Fibroblast of skin of left quadriceps (primary cell): Measurements from ENCODE around the gene WDR4.
"Not testable (repeated sequence)": the region's sequence is repeated elsewhere in the genome, so short reads cannot be mapped to it uniquely, and the experiment has no call there.

Experiments
- DNase-seq, 2 experiments: peaks; one replicate each; pipeline ENCODE4 v3.0.0-alpha.2; 2013; ENCODE audit warnings: low read depth in 2 of 2

The WDR4 gene

GRCh38 chr21:42839271-42840231 is 39.8 kb downstream of the WDR4 start:
- no peak for DNase-seq

- DNase-seq, result not testable (repeated sequence)
These were observed 41.1 kb downstream of the WDR4 start for GRCh38 chr21:42838212-42838690.

- no peak for DNase-seq
These were observed 41.7 kb downstream of the WDR4 start for GRCh38 chr21:42837421-42838211.

- no peak for DNase-seq
These were observed 42.5 kb downstream of the WDR4 start for GRCh38 chr21:42836767-42837301.

GRCh38 chr21:42836402-42836666 is 43.0 kb downstream of the WDR4 start:
- no peak for DNase-seq

GRCh38 chr21:42835611-42836401 is 43.5 kb downstream of the WDR4 start:
- DNase-seq, result no peak

- DNase-seq, result no peak
These were observed 44.1 kb downstream of the WDR4 start for GRCh38 chr21:42835211-42835610.

GRCh38 chr21:42834726-42835191 is 44.6 kb downstream of the WDR4 start:
- no peak for DNase-seq

GRCh38 chr21:42833859-42834725 is 45.2 kb downstream of the WDR4 start:
- no peak for DNase-seq

- no peak for DNase-seq
These were observed 45.9 kb downstream of the WDR4 start for GRCh38 chr21:42833439-42833815.

GRCh38 chr21:42832321-42832630 is 47.1 kb downstream of the WDR4 start:
- DNase-seq, result not testable (repeated sequence)

GRCh38 chr21:42830456-42831455 is 48.6 kb downstream of the WDR4 start:
- no peak for DNase-seq

GRCh38 chr21:42829954-42830353 is 49.4 kb downstream of the WDR4 start:
- no peak for DNase-seq

GRCh38 chr21:42829417-42829816 is 49.9 kb downstream of the WDR4 start:
- no peak for DNase-seq

GRCh38 chr21:42827588-42827987 is 51.8 kb downstream of the WDR4 start:
- no peak for DNase-seq

GRCh38 chr21:42820616-42821465 is 58.5 kb downstream of the WDR4 start:
- DNase-seq, result no peak

- no peak for DNase-seq
These were observed 59.3 kb downstream of the WDR4 start for GRCh38 chr21:42819861-42820615.

- DNase-seq, result no peak
These were observed 61.0 kb downstream of the WDR4 start for GRCh38 chr21:42818328-42818749.
